HEK293 (cell line): ENCODE results near the gene OR4E2.

Experiments
- CTCF ChIA-PET: fragments of 350-600 bp; formaldehyde crosslinking; extraction: SDS; loops from one replicate; lab custom pipeline; 2021; ENCODE audit warnings: antibody characterized with exemption; lab: Yijun Ruan, JAX
- POLR2A ChIA-PET: fragments of 300-600 bp; formaldehyde crosslinking; extraction: SDS; loops from one replicate; lab custom pipeline; 2020; ENCODE audit warnings: antibody characterized with exemption, inconsistent platforms; lab: Yijun Ruan, JAX
- H3K27ac ChIP-seq: fragments of 200-500 bp; sonication (Bioruptor generic); 2 replicates; pipeline ENCODE4 v1.5.1; 2014; ENCODE audit warnings: low read depth, low read length, control low read depth, inconsistent platforms; ENCODE audit errors: extremely low read depth
- H3K36me3 ChIP-seq, 2 experiments: fragments of 200-500 bp in 1 of 2; sonication (Bioruptor generic) in 1 of 2; 1 replicate in 1 of 2; 2 replicates in 1 of 2; pipeline ENCODE4 v1.5.1; 2014 to 2017; ENCODE audit warnings: inconsistent platforms in 2 of 2, low read length in 2 of 2; ENCODE audit not compliant: control insufficient read depth in 2 of 2, insufficient read depth in 1 of 2
- H3K4me1 ChIP-seq: fragments of 200-500 bp; sonication (Bioruptor generic); 2 replicates; pipeline ENCODE4 v1.5.1; 2014; ENCODE audit warnings: mild to moderate bottlenecking, low read length, inconsistent platforms; ENCODE audit not compliant: control insufficient read depth, insufficient read depth
- H3K4me3 ChIP-seq: 2 replicates; pipeline ENCODE4 v1.5.1; 2011; ENCODE audit warnings: low read depth, mild to moderate bottlenecking, control low read depth, low read length, moderate library complexity
- H3K9me3 ChIP-seq: fragments of 200-500 bp; sonication (Bioruptor generic); 2 replicates; pipeline ENCODE4 v1.5.1; 2014; ENCODE audit warnings: low read depth, low read length, inconsistent platforms; ENCODE audit not compliant: control insufficient read depth, insufficient read depth
- MYNN ChIP-seq: fragments of 450-650 bp; formaldehyde crosslinking; IDR thresholded peaks from 2 replicates; pipeline ENCODE4 v1.5.1; 2016; ENCODE audit warnings: missing biosample characterization, missing genetic modification characterization, borderline replicate concordance
- ZFP3 ChIP-seq: fragments of 450-650 bp; formaldehyde crosslinking; IDR thresholded peaks from 2 replicates; pipeline ENCODE4 v1.5.1; 2016; ENCODE audit warnings: low read depth, missing biosample characterization, missing genetic modification characterization
- ZNF121 ChIP-seq: fragments of 450-650 bp; formaldehyde crosslinking; IDR thresholded peaks from 2 replicates; pipeline ENCODE4 v1.5.1; 2016; ENCODE audit warnings: missing biosample characterization, missing genetic modification characterization
- ZNF133 ChIP-seq: fragments of 450-650 bp; formaldehyde crosslinking; IDR thresholded peaks from 2 replicates; pipeline ENCODE4 v1.5.1; 2016; ENCODE audit warnings: missing biosample characterization, missing genetic modification characterization
- ZNF155 ChIP-seq: fragments of 450-650 bp; formaldehyde crosslinking; IDR thresholded peaks from 2 replicates; pipeline ENCODE4 v1.5.1; 2016; ENCODE audit warnings: missing biosample characterization, missing genetic modification characterization
- ZNF292 ChIP-seq: fragments of 450-650 bp; formaldehyde crosslinking; IDR thresholded peaks from 2 replicates; pipeline ENCODE4 v1.5.1; 2016; ENCODE audit warnings: low read depth, missing biosample characterization, missing genetic modification characterization, borderline replicate concordance
- ZNF350 ChIP-seq: fragments of 450-650 bp; formaldehyde crosslinking; IDR thresholded peaks from 2 replicates; pipeline ENCODE4 v1.5.0; 2017; ENCODE audit warnings: missing biosample characterization, mild to moderate bottlenecking, missing genetic modification characterization
- ZNF843 ChIP-seq: fragments of 450-650 bp; formaldehyde crosslinking; IDR thresholded peaks from 2 replicates; pipeline ENCODE4 v1.5.1; 2016; ENCODE audit warnings: missing biosample characterization, missing genetic modification characterization
- TF ChIP-seq, protein P1 (sequence below): fragments of 450-650 bp; formaldehyde crosslinking; IDR thresholded peaks from 2 replicates; pipeline ENCODE4 v1.5.1; 2016; ENCODE audit warnings: missing biosample characterization, missing genetic modification characterization
- TF ChIP-seq, protein P2 (sequence below): fragments of 450-650 bp; formaldehyde crosslinking; IDR thresholded peaks from 2 replicates; pipeline ENCODE4 v1.5.1; 2016; ENCODE audit warnings: missing biosample characterization, missing genetic modification characterization
- TF ChIP-seq, protein P3 (sequence below): fragments of 450-650 bp; formaldehyde crosslinking; IDR thresholded peaks from 2 replicates; pipeline ENCODE4 v1.5.1; 2017; ENCODE audit warnings: missing biosample characterization, missing genetic modification characterization

Gene OR4E2

DNA sequence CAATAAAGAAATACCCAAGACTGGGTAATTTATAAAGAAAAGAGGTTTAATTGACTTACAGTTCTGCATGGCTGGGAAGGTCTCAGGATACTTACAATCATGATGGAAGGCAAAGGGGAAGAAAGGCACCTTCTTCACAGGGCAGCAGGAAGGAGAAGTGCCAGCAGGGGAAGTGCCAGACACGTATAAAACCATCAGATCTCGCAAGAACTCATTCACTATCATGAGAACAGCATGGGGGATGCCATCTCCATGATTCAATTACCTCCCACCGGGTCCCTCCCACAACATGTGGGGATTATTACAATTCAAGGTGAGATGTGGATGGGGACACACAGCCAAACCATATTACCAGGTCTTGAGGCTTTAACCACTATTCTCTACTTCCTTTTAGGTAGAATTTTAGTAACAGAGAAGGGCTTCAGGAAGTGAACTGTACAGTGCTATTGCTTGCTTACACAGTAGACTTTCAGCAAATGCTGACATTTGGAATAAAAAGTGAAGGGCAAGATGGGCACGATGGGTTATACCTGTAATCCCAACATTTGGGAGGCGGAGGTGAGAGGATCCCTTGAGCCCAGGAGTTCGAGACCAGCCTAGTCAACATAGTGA lies 60.8 kb downstream of the OR4E2 start:
- H3K4me1 ChIP-seq: no peaks in the 10 kb centered on the region
- ChIA-PET POLR2A (no interaction called here), CTCF (interaction anchor here (2.9 kb wide), 1 partner anchor 8 kb away, joined by 17 read pairs; no protein-coding TSS in a partner anchor)
- no peak overlapping the region for H3K27ac ChIP-seq
- TF ChIP-seq, protein P1, sequence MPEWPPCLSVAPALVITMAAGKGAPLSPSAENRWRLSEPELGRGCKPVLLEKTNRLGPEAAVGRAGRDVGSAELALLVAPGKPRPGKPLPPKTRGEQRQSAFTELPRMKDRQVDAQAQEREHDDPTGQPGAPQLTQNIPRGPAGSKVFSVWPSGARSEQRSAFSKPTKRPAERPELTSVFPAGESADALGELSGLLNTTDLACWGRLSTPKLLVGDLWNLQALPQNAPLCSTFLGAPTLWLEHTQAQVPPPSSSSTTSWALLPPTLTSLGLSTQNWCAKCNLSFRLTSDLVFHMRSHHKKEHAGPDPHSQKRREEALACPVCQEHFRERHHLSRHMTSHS (tag by site-specific recombination): no peak
- TF ChIP-seq ZNF843 (tag by site-specific recombination) (no peak), ZNF121 (no peak), MYNN (tag by site-specific recombination) (no peak), ZFP3 (tag by site-specific recombination) (no peak), ZNF292 (tag by site-specific recombination) (no peak), ZNF155 (no peak), ZNF350 (no peak), ZNF133 (no peak)
- TF ChIP-seq, protein P2, sequence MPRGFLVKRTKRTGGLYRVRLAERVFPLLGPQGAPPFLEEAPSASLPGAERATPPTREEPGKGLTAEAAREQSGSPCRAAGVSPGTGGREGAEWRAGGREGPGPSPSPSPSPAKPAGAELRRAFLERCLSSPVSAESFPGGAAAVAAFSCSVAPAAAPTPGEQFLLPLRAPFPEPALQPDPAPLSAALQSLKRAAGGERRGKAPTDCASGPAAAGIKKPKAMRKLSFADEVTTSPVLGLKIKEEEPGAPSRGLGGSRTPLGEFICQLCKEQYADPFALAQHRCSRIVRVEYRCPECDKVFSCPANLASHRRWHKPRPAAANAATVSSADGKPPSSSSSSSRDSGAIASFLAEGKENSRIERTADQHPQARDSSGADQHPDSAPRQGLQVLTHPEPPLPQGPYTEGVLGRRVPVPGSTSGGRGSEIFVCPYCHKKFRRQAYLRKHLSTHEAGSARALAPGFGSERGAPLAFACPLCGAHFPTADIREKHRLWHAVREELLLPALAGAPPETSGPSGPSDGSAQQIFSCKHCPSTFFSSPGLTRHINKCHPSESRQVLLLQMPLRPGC: no peak
- TF ChIP-seq, protein P3, sequence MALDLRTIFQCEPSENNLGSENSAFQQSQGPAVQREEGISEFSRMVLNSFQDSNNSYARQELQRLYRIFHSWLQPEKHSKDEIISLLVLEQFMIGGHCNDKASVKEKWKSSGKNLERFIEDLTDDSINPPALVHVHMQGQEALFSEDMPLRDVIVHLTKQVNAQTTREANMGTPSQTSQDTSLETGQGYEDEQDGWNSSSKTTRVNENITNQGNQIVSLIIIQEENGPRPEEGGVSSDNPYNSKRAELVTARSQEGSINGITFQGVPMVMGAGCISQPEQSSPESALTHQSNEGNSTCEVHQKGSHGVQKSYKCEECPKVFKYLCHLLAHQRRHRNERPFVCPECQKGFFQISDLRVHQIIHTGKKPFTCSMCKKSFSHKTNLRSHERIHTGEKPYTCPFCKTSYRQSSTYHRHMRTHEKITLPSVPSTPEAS (tag by site-specific recombination): no peak
- no peaks in the 10 kb centered on the region for H3K36me3 ChIP-seq
- no peak overlapping the region for H3K4me3 ChIP-seq
- H3K9me3 ChIP-seq: no peaks in the 10 kb centered on the region
